Panc1 (cell line): ENCODE measurements around the gene KCNMB3. TPM values are rescaled to one million over a fixed set of nuclear protein-coding genes. Genes with fewer than 3 reads are reported as not detected.
"Not testable (repeated sequence)": the region's sequence is repeated elsewhere in the genome, so short reads cannot be mapped to it uniquely, and the experiment has no call there.

ENCODE experiments used
- ATAC-seq: fragments of 200-7000 bp; cut with Tn5 transposase; 2 replicates; pipeline ENCODE4 v1.9.1; 2020; ENCODE audit warnings: mild to moderate bottlenecking, moderate library complexity
- BruUV-seq: library from RNA; stranded (reverse); fragments of 400-500 nt; replicated peaks from 2 replicates; lab custom pipeline; 2021; lab: Mats Ljungman, UMichigan
- CTCF ChIA-PET: fragments of 300-600 bp; sonication (Branson Sonifier 250); formaldehyde crosslinking; loops from one replicate; lab custom pipeline; 2022; ENCODE audit warnings: antibody characterized with exemption; lab: Charles Lee
- POLR2A ChIA-PET: fragments of 300-600 bp; sonication (Branson Sonifier 250); formaldehyde crosslinking; loops from one replicate; lab custom pipeline; 2022; ENCODE audit warnings: antibody characterized with exemption; lab: Charles Lee
- DNase-seq: peaks from one replicate; pipeline ENCODE4 v3.0.0-alpha.2; 2010; ENCODE audit warnings: low read depth, low spot score
- H3K27ac ChIP-seq: 2 replicates; pipeline ENCODE4 v1.5.1; 2011; ENCODE audit warnings: mild to moderate bottlenecking, low read length, inconsistent platforms
- H3K27me3 ChIP-seq: fragments of 200-500 bp; sonication (Bioruptor generic); 2 replicates; pipeline ENCODE4 v1.6.0; 2014; ENCODE audit warnings: low read length, inconsistent platforms; ENCODE audit not compliant: control insufficient read depth, insufficient read depth
- H3K36me3 ChIP-seq: fragments of 200-500 bp; sonication (Bioruptor generic); 2 replicates; pipeline ENCODE4 v1.5.1; 2014; ENCODE audit warnings: inconsistent platforms, mild to moderate bottlenecking, low read length, moderate library complexity; ENCODE audit not compliant: control insufficient read depth, insufficient read depth
- H3K4me1 ChIP-seq: 2 replicates; pipeline ENCODE4 v1.5.1; 2011; ENCODE audit warnings: inconsistent platforms, mild to moderate bottlenecking, low read length, moderate library complexity; ENCODE audit not compliant: control insufficient read depth, insufficient read depth
- H3K4me3 ChIP-seq, 2 experiments: 2 replicates each; pipeline ENCODE4 v1.5.1; 2011 to 2012; ENCODE audit warnings: low read depth in 2 of 2, low read length in 2 of 2, mild to moderate bottlenecking in 2 of 2, inconsistent platforms in 1 of 2, moderate library complexity in 1 of 2
- H3K9me3 ChIP-seq: fragments of 200-500 bp; sonication (Bioruptor generic); 2 replicates; pipeline ENCODE4 v1.5.1; 2014; ENCODE audit warnings: low read depth, mild to moderate bottlenecking, inconsistent platforms, low read length, moderate library complexity; ENCODE audit not compliant: control insufficient read depth, insufficient read depth
- POLR2AphosphoS5 ChIP-seq: IDR thresholded peaks from 2 replicates; pipeline ENCODE4 v1.6.1; 2012; ENCODE audit warnings: mild to moderate bottlenecking, low read depth, low read length, moderate library complexity
- SIN3A ChIP-seq: IDR thresholded peaks from 2 replicates; pipeline ENCODE4 v1.6.1; 2012; ENCODE audit warnings: low read depth, mild to moderate bottlenecking, low read length, moderate library complexity, borderline replicate concordance; ENCODE audit not compliant: insufficient read depth
- TCF7L2 ChIP-seq: IDR thresholded peaks from 2 replicates; pipeline ENCODE4 v1.6.1; 2011; ENCODE audit warnings: mild to moderate bottlenecking, low read depth, low read length, inconsistent platforms
- in situ Hi-C: cut with HindIII; loops from 2 replicates; pipeline ENCODE4 v1.10.0; 2016; ENCODE audit warnings: low sequenced_read_pairs, low pct_unique_long_range_greater_than_20kb
- intact Hi-C: fragments of 100-400 bp; cut with micrococcal nuclease; formaldehyde crosslinking; loops from one replicate; pipeline ENCODE4 v1.10.0; 2022; ENCODE audit not compliant: unreplicated experiment
- total RNA-seq: library from RNA; stranded (reverse); gene quantifications from one replicate; pipeline ENCODE4 v1.2.1, GENCODE V29; 2021; ENCODE audit not compliant: unreplicated experiment
- TF ChIP-seq, protein P1 (sequence below): fragments of 450-650 bp; IDR thresholded peaks from 2 replicates; pipeline ENCODE4 v1.5.1; 2017; ENCODE audit warnings: mild to moderate bottlenecking
- TF ChIP-seq, protein P2 (sequence below), 2 experiments: IDR thresholded peaks; 2 replicates each; pipeline ENCODE4 v1.6.1; 2011 to 2012; ENCODE audit warnings: low read depth in 2 of 2, control low read depth in 1 of 2, low read length in 1 of 2, mild to moderate bottlenecking in 1 of 2, moderate library complexity in 1 of 2; ENCODE audit not compliant: insufficient read depth in 1 of 2

KCNMB3 gene
- total RNA-seq, 1 experiment from 2014 or later, result 5.8 TPM

DNA sequence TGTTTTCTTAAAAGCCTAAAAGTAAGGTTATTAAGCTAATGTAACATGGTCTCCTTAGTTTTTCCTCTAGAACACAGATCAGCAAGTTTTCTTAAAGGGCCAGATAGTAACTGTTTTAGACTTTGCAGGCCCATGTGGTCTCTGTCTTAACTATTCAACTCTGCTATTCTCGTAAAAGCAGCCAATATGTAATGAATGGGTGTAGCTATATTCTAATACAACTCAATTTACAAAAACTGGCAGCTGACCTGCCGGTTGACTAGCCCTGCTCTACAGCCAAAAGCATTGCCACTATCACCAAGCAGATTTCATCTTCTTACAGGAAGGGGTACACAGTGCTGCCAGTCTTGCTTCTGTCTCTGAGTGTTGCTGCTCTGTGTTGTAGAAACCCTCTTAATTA, 27.4 kb downstream of the KCNMB3 start:
- no peaks in the 10 kb centered on the region for H3K27me3 ChIP-seq
- H3K36me3 ChIP-seq, result peaks cover 8% of the 10 kb centered on the region; the same call in 1 of the 2 replicates
- no peaks in the 10 kb centered on the region for H3K4me1 ChIP-seq
- CTCF ChIA-PET, result interaction anchor here (0.6 kb wide), 1 partner anchor 1110 kb away, joined by 3 read pairs; no protein-coding TSS in a partner anchor
- no peak for TF ChIP-seq POLR2AphosphoS5
- no peak for TF ChIP-seq SIN3A
- TF ChIP-seq, protein P1, sequence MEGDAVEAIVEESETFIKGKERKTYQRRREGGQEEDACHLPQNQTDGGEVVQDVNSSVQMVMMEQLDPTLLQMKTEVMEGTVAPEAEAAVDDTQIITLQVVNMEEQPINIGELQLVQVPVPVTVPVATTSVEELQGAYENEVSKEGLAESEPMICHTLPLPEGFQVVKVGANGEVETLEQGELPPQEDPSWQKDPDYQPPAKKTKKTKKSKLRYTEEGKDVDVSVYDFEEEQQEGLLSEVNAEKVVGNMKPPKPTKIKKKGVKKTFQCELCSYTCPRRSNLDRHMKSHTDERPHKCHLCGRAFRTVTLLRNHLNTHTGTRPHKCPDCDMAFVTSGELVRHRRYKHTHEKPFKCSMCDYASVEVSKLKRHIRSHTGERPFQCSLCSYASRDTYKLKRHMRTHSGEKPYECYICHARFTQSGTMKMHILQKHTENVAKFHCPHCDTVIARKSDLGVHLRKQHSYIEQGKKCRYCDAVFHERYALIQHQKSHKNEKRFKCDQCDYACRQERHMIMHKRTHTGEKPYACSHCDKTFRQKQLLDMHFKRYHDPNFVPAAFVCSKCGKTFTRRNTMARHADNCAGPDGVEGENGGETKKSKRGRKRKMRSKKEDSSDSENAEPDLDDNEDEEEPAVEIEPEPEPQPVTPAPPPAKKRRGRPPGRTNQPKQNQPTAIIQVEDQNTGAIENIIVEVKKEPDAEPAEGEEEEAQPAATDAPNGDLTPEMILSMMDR, result no peak
- TF ChIP-seq, protein P2, sequence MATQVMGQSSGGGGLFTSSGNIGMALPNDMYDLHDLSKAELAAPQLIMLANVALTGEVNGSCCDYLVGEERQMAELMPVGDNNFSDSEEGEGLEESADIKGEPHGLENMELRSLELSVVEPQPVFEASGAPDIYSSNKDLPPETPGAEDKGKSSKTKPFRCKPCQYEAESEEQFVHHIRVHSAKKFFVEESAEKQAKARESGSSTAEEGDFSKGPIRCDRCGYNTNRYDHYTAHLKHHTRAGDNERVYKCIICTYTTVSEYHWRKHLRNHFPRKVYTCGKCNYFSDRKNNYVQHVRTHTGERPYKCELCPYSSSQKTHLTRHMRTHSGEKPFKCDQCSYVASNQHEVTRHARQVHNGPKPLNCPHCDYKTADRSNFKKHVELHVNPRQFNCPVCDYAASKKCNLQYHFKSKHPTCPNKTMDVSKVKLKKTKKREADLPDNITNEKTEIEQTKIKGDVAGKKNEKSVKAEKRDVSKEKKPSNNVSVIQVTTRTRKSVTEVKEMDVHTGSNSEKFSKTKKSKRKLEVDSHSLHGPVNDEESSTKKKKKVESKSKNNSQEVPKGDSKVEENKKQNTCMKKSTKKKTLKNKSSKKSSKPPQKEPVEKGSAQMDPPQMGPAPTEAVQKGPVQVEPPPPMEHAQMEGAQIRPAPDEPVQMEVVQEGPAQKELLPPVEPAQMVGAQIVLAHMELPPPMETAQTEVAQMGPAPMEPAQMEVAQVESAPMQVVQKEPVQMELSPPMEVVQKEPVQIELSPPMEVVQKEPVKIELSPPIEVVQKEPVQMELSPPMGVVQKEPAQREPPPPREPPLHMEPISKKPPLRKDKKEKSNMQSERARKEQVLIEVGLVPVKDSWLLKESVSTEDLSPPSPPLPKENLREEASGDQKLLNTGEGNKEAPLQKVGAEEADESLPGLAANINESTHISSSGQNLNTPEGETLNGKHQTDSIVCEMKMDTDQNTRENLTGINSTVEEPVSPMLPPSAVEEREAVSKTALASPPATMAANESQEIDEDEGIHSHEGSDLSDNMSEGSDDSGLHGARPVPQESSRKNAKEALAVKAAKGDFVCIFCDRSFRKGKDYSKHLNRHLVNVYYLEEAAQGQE (IDR thresholded peaks at IDR 0.05; ENCODE audit: insufficient read depth in 1 of 2, low read depth in 2 of 2, low read length in 1 of 2), result no peak
- TF ChIP-seq TCF7L2, result no peak
- in situ Hi-C loops, result no loop called here
- no peak for ATAC-seq
- H3K9me3 ChIP-seq, result no peaks in the 10 kb centered on the region
- intact Hi-C loops, result no loop called here
- no peak for DNase-seq
- POLR2A ChIA-PET, result no interaction called here
- no peak overlapping the region for H3K4me3 ChIP-seq
- BruUV-seq, result no TSS peak
- H3K27ac ChIP-seq, result no peak overlapping the region

DNA sequence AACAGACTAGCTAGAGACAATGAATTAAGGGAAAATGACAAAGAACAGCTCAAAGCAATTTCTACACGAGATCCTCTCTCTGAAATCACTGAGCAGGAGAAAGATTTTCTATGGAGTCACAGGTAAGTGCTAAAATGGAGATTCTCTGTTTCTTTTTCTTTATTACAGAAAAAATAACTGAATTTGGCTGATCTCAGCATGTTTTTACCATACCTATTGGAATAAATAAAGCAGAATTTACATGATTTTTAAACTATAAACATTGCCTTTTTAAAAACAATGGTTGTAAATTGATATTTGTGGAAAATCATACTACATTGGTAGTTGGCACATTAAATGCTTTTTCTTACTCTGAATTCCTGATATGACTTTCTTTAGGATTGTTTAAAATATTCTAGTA, 32.7 kb downstream of the KCNMB3 start:
- H3K27ac ChIP-seq, H3K4me1 ChIP-seq, CTCF ChIA-PET, H3K9me3 ChIP-seq, H3K4me3 ChIP-seq, intact Hi-C loops, BruUV-seq, DNase-seq, in situ Hi-C loops, H3K36me3 ChIP-seq, ATAC-seq, POLR2A ChIA-PET, H3K27me3 ChIP-seq: not testable (repeated sequence)

DNA sequence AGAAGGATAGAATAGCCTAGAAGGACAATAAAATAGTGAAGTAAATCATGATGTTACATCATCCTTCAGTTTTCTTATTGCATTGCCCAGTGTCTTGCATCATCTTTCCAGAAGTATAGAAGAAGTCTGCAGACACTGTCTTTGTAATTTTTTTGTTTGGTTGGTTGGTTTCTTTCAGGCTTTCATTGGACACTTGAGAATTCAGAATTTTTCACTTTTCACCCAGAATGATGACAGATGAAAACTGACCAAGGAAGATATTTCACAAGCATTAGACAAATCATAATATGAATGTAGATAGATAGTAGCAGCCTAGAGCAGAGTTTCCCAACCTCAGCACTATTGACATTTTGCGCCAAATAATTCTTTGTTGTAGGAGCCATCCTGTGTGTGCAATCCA, 35.4 kb downstream of the KCNMB3 start:
- BruUV-seq, H3K27ac ChIP-seq, H3K9me3 ChIP-seq, H3K4me3 ChIP-seq, H3K27me3 ChIP-seq, CTCF ChIA-PET, DNase-seq, ATAC-seq, in situ Hi-C loops, H3K4me1 ChIP-seq, POLR2A ChIA-PET, intact Hi-C loops, H3K36me3 ChIP-seq: not testable (repeated sequence)
